CD14-positive monocyte (primary cell): ENCODE data around the gene CDH8. TPM values are rescaled to one million over a fixed set of nuclear protein-coding genes. Genes with fewer than 3 reads are reported as not detected.

Source experiments
- DNase-seq, 3 donors: peaks; one replicate each; pipeline ENCODE4 v3.0.0-alpha.2; 2011 to 2022
- H2AFZ ChIP-seq: 2 replicates; pipeline ENCODE4 v1.6.0; 2012; ENCODE audit warnings: mild to moderate bottlenecking, low read depth, low read length, inconsistent platforms; ENCODE audit not compliant: insufficient read depth, poor library complexity, severe bottlenecking
- H3K27ac ChIP-seq, 2 donors: 1 replicate in 1 of 2; 2 replicates in 1 of 2; pipeline ENCODE4 v1.5.1; 2012 to 2013; ENCODE audit warnings: low read length in 2 of 2, control low read depth in 1 of 2, inconsistent platforms in 1 of 2, low read depth in 1 of 2, mild to moderate bottlenecking in 1 of 2
- H3K27me3 ChIP-seq, 2 donors: one replicate each; pipeline versions ENCODE4 v1.6.0 to v1.6.1; 2011 to 2013; ENCODE audit warnings: low read length in 2 of 2; ENCODE audit not compliant: control insufficient read depth in 2 of 2, insufficient read depth in 2 of 2
- H3K36me3 ChIP-seq, 2 donors: replicated peaks in 1 of 2; 1 replicate in 1 of 2; 2 replicates in 1 of 2; pipeline versions ENCODE4 v1.5.1 to v1.6.1; 2012 to 2013; ENCODE audit warnings: low read length in 2 of 2, control low read depth in 1 of 2, inconsistent platforms in 1 of 2, mild to moderate bottlenecking in 1 of 2; ENCODE audit not compliant: insufficient read depth in 2 of 2, control insufficient read depth in 1 of 2
- H3K4me1 ChIP-seq, 2 donors: 1 replicate in 1 of 2; 2 replicates in 1 of 2; pipeline versions ENCODE4 v1.5.1 to v1.6.1; 2012 to 2013; ENCODE audit warnings: low read length in 2 of 2, control low read depth in 1 of 2, inconsistent platforms in 1 of 2, mild to moderate bottlenecking in 1 of 2, moderate library complexity in 1 of 2; ENCODE audit not compliant: insufficient read depth in 2 of 2, control insufficient read depth in 1 of 2
- H3K4me2 ChIP-seq: replicated peaks from 2 replicates; pipeline ENCODE3; 2012; ENCODE audit warnings: low read length, moderate library complexity, mild to moderate bottlenecking; ENCODE audit not compliant: poor library complexity, severe bottlenecking; ENCODE audit errors: extremely low read depth
- H3K4me3 ChIP-seq, 3 experiments: fragments of 200-600 bp in 1 of 3; sonication (generic) in 1 of 3; replicated peaks in 1 of 3; 1 replicate in 2 of 3; 2 replicates in 1 of 3; pipeline ENCODE4 v1.5.1; 2011 to 2013; ENCODE audit warnings: low read length in 3 of 3, mild to moderate bottlenecking in 3 of 3, control low read depth in 2 of 3, low read depth in 2 of 3, inconsistent platforms in 1 of 3, moderate library complexity in 1 of 3
- H3K79me2 ChIP-seq: 2 replicates; pipeline ENCODE4 v1.6.0; 2012; ENCODE audit warnings: mild to moderate bottlenecking, control low read depth, inconsistent platforms, low read length, moderate library complexity; ENCODE audit not compliant: insufficient read depth
- H3K9ac ChIP-seq: 2 replicates; pipeline ENCODE4 v1.6.0; 2017; ENCODE audit warnings: low read length, mild to moderate bottlenecking; ENCODE audit not compliant: insufficient read depth, poor library complexity, severe bottlenecking
- H3K9me3 ChIP-seq, 2 donors: replicated peaks in 1 of 2; 1 replicate in 1 of 2; 2 replicates in 1 of 2; pipeline versions ENCODE4 v1.5.1 to v1.6.1; 2012 to 2013; ENCODE audit warnings: low read length in 2 of 2, control low read depth in 1 of 2; ENCODE audit not compliant: control insufficient read depth in 1 of 2, insufficient read depth in 1 of 2
- H4K20me1 ChIP-seq: 2 replicates; pipeline ENCODE4 v1.6.0; 2012; ENCODE audit warnings: mild to moderate bottlenecking, low read length, control low read depth, moderate library complexity; ENCODE audit not compliant: insufficient read depth
- H3K27ac Mint-ChIP-seq, 7 donors: one replicate each; pipeline ENCODE4 v1.8.0; 2020; ENCODE audit warnings: mild to moderate bottlenecking in 7 of 7, mixed read lengths in 7 of 7, moderate library complexity in 6 of 7, inconsistent platforms in 2 of 7
- H3K27me3 Mint-ChIP-seq, 3 donors: one replicate each; pipeline ENCODE4 v1.8.0; 2021 to 2022; ENCODE audit warnings: low read depth in 3 of 3, mild to moderate bottlenecking in 3 of 3, mixed read lengths in 3 of 3, moderate library complexity in 3 of 3, inconsistent platforms in 1 of 3
- H3K36me3 Mint-ChIP-seq, 2 donors: one replicate each; pipeline ENCODE4 v1.8.0; 2020; ENCODE audit warnings: mixed read lengths in 2 of 2, inconsistent platforms in 1 of 2, mild to moderate bottlenecking in 1 of 2
- H3K4me1 Mint-ChIP-seq: one replicate; pipeline ENCODE4 v1.8.0; 2020; ENCODE audit warnings: mild to moderate bottlenecking, mixed read lengths
- H3K4me3 Mint-ChIP-seq, 2 donors: one replicate each; pipeline ENCODE4 v1.8.0; 2020; ENCODE audit warnings: mild to moderate bottlenecking in 2 of 2, mixed read lengths in 2 of 2, moderate library complexity in 1 of 2
- H3K9me3 Mint-ChIP-seq, 7 donors: one replicate each; pipeline ENCODE4 v1.8.0; 2020 to 2022; ENCODE audit warnings: mixed read lengths in 7 of 7, mild to moderate bottlenecking in 6 of 7, moderate library complexity in 6 of 7, inconsistent platforms in 2 of 7
- CTCF ChIP-seq: fragments of 200-600 bp; IDR thresholded peaks from one replicate; pipeline ENCODE4 v1.8.0; 2022; ENCODE audit warnings: antibody characterized with exemption, mild to moderate bottlenecking
- WGBS: methylation state at CpG from one replicate; pipeline ENCODE4 v1.1.5; 2013; ENCODE audit warnings: missing lambda C conversion rate; ENCODE audit not compliant: insufficient coverage; 5-methylcytosine and 5-hydroxymethylcytosine counted together
- intact Hi-C, 2 donors: fragments of 100-400 bp; cut with micrococcal nuclease; formaldehyde crosslinking; loops; one replicate each; pipeline versions ENCODE4 v1.15.0 to v1.15.1; 2023
- polyA plus RNA-seq, 3 donors: library from polyadenylated mRNA; depleted of rRNA in 1 of 3; unstranded in 2 of 3; stranded (reverse) in 1 of 3; fragments of 300-500 nt in 2 of 3; fragments of >200 nt in 1 of 3; fragmentation: Illumina TruSeq in 2 of 3; gene quantifications; 1 replicate in 2 of 3; 2 replicates in 1 of 3; pipeline ENCODE4 v1.2.3, GENCODE V29; 2012 to 2021

CDH8 gene
- polyA plus RNA-seq, 3 donors, result not detected

GRCh38 chr16:61817583-61818278, 218.5 kb downstream of the CDH8 start:
- no peaks in the 10 kb centered on the region for H3K79me2 ChIP-seq
- intact Hi-C loops, result no loop called here
- no peaks in the 10 kb centered on the region for H3K9me3 ChIP-seq
- H3K4me1 ChIP-seq, result no peaks in the 10 kb centered on the region
- H3K27me3 ChIP-seq, result no peaks in the 10 kb centered on the region
- Mint-ChIP-seq H3K4me1 (no peaks in the 10 kb centered on the region), H3K27me3 (no peaks in the 10 kb centered on the region), H3K4me3 (no peak overlapping the region), H3K9me3 (peaks cover 0 to 3% (median 0%) of the 10 kb centered on the region in 7 donors), H3K36me3 (no peaks in the 10 kb centered on the region), H3K27ac (no peak overlapping the region)
- H3K4me2 ChIP-seq, result no peak overlapping the region
- DNase-seq, result no peak
- no peak overlapping the region for H3K9ac ChIP-seq
- 100% methylated on average over 2 of the region's 8 CpGs for WGBS
- no peak overlapping the region for H3K4me3 ChIP-seq
- TF ChIP-seq CTCF, result no peak
- H2AFZ ChIP-seq, result no peak overlapping the region
- no peaks in the 10 kb centered on the region for H4K20me1 ChIP-seq
- H3K27ac ChIP-seq, result no peak overlapping the region
- H3K36me3 ChIP-seq, result no peaks in the 10 kb centered on the region

GRCh38 chr16:61814726-61815347, 221.4 kb downstream of the CDH8 start:
- no peak overlapping the region for H3K4me3 ChIP-seq
- H2AFZ ChIP-seq, result no peak overlapping the region
- H3K4me2 ChIP-seq, result no peak overlapping the region
- TF ChIP-seq CTCF, result no peak
- no peaks in the 10 kb centered on the region for H3K27me3 Mint-ChIP-seq
- no peaks in the 10 kb centered on the region for H3K4me1 Mint-ChIP-seq
- DNase-seq, result no peak
- no peak overlapping the region for H3K9ac ChIP-seq
- no peaks in the 10 kb centered on the region for H3K36me3 Mint-ChIP-seq
- H3K79me2 ChIP-seq, result no peaks in the 10 kb centered on the region
- H4K20me1 ChIP-seq, result no peaks in the 10 kb centered on the region
- H3K9me3 Mint-ChIP-seq, result no peaks in the 10 kb centered on the region
- intact Hi-C loops, result no loop called here
- no peaks in the 10 kb centered on the region for H3K9me3 ChIP-seq
- no peak overlapping the region for H3K4me3 Mint-ChIP-seq
- no peak overlapping the region for H3K27ac Mint-ChIP-seq
- H3K36me3 ChIP-seq, result no peaks in the 10 kb centered on the region
- H3K27me3 ChIP-seq, result no peaks in the 10 kb centered on the region
- H3K4me1 ChIP-seq, result no peaks in the 10 kb centered on the region
- H3K27ac ChIP-seq, result no peak overlapping the region
